Measurements from ENCODE around the gene NDUFS6. TPM values are rescaled to one million over a fixed set of nuclear protein-coding genes. Genes with fewer than 3 reads are reported as not detected.
A peak's percentile ranks its signal among the peaks of the same experiment; 100 is the strongest.

NDUFS6 gene
- total RNA-seq, 4 donors from 2014 or later = 54.7 to 66.4 (median 55.7) TPM

- WGBS = 14% methylated on average over 27 of the region's 28 CpGs
- TF ChIP-seq EP300 (IDR thresholded peaks at IDR 0.05) (no peak), POLR2AphosphoS5 (IDR thresholded peaks at IDR 0.05) (no peak), POLR2A (IDR thresholded peaks at IDR 0.05; ENCODE audit: low read depth) (no peak)
- TF ChIP-seq, protein P1, sequence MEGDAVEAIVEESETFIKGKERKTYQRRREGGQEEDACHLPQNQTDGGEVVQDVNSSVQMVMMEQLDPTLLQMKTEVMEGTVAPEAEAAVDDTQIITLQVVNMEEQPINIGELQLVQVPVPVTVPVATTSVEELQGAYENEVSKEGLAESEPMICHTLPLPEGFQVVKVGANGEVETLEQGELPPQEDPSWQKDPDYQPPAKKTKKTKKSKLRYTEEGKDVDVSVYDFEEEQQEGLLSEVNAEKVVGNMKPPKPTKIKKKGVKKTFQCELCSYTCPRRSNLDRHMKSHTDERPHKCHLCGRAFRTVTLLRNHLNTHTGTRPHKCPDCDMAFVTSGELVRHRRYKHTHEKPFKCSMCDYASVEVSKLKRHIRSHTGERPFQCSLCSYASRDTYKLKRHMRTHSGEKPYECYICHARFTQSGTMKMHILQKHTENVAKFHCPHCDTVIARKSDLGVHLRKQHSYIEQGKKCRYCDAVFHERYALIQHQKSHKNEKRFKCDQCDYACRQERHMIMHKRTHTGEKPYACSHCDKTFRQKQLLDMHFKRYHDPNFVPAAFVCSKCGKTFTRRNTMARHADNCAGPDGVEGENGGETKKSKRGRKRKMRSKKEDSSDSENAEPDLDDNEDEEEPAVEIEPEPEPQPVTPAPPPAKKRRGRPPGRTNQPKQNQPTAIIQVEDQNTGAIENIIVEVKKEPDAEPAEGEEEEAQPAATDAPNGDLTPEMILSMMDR (IDR thresholded peaks at IDR 0.05) = no peak
- intact Hi-C loops (cut with DNase I) = loop anchor here (10.0 kb wide), 1 partner anchor 456 kb away; the partner anchor contains the start of gene CLPTM1L
- Histone ChIP-seq H3K4me1 (peaks cover 25 to 64% (median 48%) of the 10 kb centered on the region in 4 donors), H3K27ac (replicated peaks in 1 of 4) (peak overlapping the region; percentile 80 to 87 (median 82)), H3K9me3 (no peaks in the 10 kb centered on the region), H3K36me3 (peaks cover 24 to 60% (median 51%) of the 10 kb centered on the region in 4 donors), H3K27me3 (no peaks in the 10 kb centered on the region), H3K4me3 (peak overlapping the region; percentile 74 to 86 (median 82))
- DNase-seq (ENCODE audit: extremely low spot score) = no peak
Measured at GRCh38 chr5:1800472-1801221, 560 bp upstream of the NDUFS6 start.

DNA sequence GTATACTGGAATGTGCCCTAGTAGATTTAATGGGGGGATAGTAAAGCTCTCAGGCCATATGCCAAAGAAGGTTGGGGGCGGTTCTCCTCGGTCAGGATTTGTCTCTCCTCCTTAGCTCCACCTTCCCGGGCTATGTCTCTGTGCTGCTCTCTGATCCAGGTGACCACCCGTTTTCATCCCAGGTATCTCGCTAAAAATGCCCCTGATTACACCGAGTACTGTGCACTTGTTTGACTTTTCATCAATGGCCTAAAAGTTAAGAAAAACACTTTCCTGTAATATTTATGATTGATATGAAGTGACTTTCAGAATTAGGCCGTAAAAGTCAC lies 724 bp downstream of the NDUFS6 start:
- Histone ChIP-seq H3K4me1 (peaks cover 25 to 58% (median 47%) of the 10 kb centered on the region in 4 donors), H3K27ac (replicated peaks in 1 of 4) (peak overlapping the region; percentile 80 to 87 (median 82)), H3K36me3 (peaks cover 36 to 62% (median 56%) of the 10 kb centered on the region in 4 donors), H3K9me3 (no peaks in the 10 kb centered on the region), H3K27me3 (no peaks in the 10 kb centered on the region), H3K4me3 (peak overlapping the region; percentile 74 to 86 (median 82))
- intact Hi-C loops (cut with DNase I) = loop anchor here (10.0 kb wide), 1 partner anchor 457 kb away; the partner anchor contains the start of gene CLPTM1L
- TF ChIP-seq EP300 (IDR thresholded peaks at IDR 0.05) (no peak), POLR2AphosphoS5 (IDR thresholded peaks at IDR 0.05) (no peak), POLR2A (IDR thresholded peaks at IDR 0.05; ENCODE audit: low read depth) (no peak)
- TF ChIP-seq, protein P1 (IDR thresholded peaks at IDR 0.05) = no peak
- no peak for DNase-seq (ENCODE audit: extremely low spot score)
- WGBS = 12% methylated on average over 7 of the region's 7 CpGs

DNA sequence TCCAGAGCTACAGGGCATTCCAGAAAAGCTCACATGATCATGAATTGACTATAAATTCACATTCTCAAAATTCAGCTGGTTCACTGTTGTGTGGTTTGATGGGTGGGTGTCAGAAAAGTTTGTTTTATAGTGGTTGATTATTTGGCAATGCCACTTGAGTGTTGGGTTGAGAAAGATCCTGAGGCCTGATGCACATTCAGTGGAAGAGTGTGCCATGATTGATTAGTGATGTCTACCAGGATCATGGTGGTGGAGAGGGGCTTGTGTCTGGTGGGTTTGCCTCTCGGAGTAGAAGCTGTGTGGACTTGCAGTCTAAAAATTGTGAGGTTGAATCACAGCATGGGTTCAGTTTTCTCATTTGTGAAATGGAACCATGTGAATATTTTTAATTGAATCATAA lies 2.0 kb downstream of the NDUFS6 start:
- intact Hi-C loops (cut with DNase I) = loop anchor here (10.0 kb wide), 1 partner anchor 458 kb away; the partner anchor contains the start of gene CLPTM1L
- Histone ChIP-seq H3K4me3 (no peak overlapping the region), H3K4me1 (peaks cover 21 to 54% (median 35%) of the 10 kb centered on the region in 4 donors), H3K27me3 (no peaks in the 10 kb centered on the region), H3K9me3 (no peaks in the 10 kb centered on the region), H3K27ac (replicated peaks in 1 of 4) (no peak overlapping the region), H3K36me3 (peaks cover 39 to 62% (median 56%) of the 10 kb centered on the region in 4 donors)
- 77% methylated on average over 1 of the region's 1 CpG for WGBS
- TF ChIP-seq, protein P1 (IDR thresholded peaks at IDR 0.05) = no peak
- no peak for TF ChIP-seq POLR2A (IDR thresholded peaks at IDR 0.05; ENCODE audit: low read depth)
- no peak for TF ChIP-seq POLR2AphosphoS5 (IDR thresholded peaks at IDR 0.05)
- no peak for TF ChIP-seq EP300 (IDR thresholded peaks at IDR 0.05)
- no peak for DNase-seq (ENCODE audit: extremely low spot score)

GRCh38 chr5:1804001-1804690 lies 2.9 kb downstream of the NDUFS6 start:
- Histone ChIP-seq H3K4me3 (no peak overlapping the region), H3K27ac (replicated peaks in 1 of 4) (no peak overlapping the region), H3K36me3 (peaks cover 44 to 67% (median 58%) of the 10 kb centered on the region in 4 donors), H3K9me3 (no peaks in the 10 kb centered on the region), H3K27me3 (no peaks in the 10 kb centered on the region), H3K4me1 (peaks cover 15 to 47% (median 25%) of the 10 kb centered on the region in 4 donors)
- WGBS = 86% methylated on average over 14 of the region's 15 CpGs
- intact Hi-C loops (cut with DNase I) = loop anchor here (10.0 kb wide), 1 partner anchor 459 kb away; the partner anchor contains the start of gene CLPTM1L
- DNase-seq (ENCODE audit: extremely low spot score) = no peak
- TF ChIP-seq POLR2AphosphoS5 (IDR thresholded peaks at IDR 0.05) (no peak), EP300 (IDR thresholded peaks at IDR 0.05) (no peak), POLR2A (IDR thresholded peaks at IDR 0.05; ENCODE audit: low read depth) (no peak)
- TF ChIP-seq, protein P1 (IDR thresholded peaks at IDR 0.05) = no peak

All from esophagus muscularis mucosa (tissue), 4 donors.